GM21367 (cell line): ENCODE results near the gene WSCD1.

Experiments used
- ATAC-seq: cut with Tn5 transposase; IDR thresholded peaks from one replicate; pipeline ENCODE4 v1.9.1; 2021; ENCODE audit not compliant: unreplicated experiment

WSCD1 gene

GRCh38 chr17:6104956-6105648 lies 34.9 kb downstream of the WSCD1 start:
- no peak for ATAC-seq

GRCh38 chr17:6105649-6106007 lies 35.4 kb downstream of the WSCD1 start:
- ATAC-seq = no peak

DNA sequence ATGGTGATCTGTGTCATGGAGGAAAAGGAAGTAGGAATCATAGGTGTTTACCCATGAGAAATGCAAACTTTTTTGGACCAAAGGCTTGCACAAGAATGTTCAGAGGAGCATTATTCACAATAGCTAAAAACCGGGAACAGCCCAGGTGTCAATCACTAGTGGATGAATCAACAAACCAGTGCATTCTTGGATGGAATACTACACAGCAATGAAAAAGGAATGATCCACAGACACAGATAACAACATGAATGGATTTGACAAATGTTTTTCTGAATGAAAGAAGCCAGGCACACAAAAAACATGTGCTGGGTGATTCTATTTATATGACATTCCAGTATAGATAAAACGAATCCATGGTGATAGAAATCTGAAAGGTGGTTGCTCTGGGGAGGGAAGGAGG lies 36.0 kb downstream of the WSCD1 start:
- no peak for ATAC-seq

- ATAC-seq = no peak
These were observed 37.6 kb downstream of the WSCD1 start for GRCh38 chr17:6107791-6108190.

- ATAC-seq = no peak
These were observed 38.2 kb downstream of the WSCD1 start for GRCh38 chr17:6108382-6108781.

DNA sequence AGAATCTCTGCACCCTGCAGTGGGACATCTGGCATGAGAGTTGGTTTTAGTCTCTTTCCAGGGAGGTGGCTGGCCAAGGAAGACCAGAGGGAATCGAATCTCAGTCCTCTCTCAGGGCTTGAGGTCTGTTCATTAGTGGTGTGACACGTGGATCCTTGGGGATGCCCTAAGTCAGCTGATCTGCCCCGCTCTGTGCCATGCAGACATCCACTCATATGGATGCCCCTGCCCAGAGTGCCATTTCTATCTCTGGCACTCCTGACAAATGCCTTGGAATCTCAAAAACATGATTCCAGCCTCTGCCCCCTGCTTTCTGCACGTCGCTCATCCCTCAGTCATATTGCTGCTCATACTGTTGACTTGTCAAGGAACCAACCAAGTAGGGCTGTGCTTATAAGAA lies 38.8 kb downstream of the WSCD1 start:
- no peak for ATAC-seq

GRCh38 chr17:6109536-6109935 lies 39.4 kb downstream of the WSCD1 start:
- no peak for ATAC-seq

DNA sequence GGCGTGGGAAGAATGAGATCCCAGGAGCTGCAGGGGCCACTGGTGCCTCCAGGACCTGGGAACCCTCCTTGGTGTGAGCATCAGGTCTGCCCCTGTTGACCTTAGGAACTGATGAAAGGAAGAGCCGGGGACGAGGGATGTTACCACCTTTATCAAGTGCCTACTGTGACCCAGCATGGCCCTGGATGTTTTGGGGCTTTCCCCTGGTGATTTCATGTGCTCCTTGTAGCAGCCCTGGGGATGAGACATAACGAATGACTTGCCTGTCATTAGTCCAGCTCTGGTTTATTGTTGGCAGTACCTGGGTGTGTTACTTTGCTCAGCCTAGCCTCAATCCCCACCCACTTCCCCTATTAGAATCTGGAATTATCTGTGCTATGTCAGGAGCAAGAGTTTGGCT lies 39.9 kb downstream of the WSCD1 start:
- no peak for ATAC-seq

DNA sequence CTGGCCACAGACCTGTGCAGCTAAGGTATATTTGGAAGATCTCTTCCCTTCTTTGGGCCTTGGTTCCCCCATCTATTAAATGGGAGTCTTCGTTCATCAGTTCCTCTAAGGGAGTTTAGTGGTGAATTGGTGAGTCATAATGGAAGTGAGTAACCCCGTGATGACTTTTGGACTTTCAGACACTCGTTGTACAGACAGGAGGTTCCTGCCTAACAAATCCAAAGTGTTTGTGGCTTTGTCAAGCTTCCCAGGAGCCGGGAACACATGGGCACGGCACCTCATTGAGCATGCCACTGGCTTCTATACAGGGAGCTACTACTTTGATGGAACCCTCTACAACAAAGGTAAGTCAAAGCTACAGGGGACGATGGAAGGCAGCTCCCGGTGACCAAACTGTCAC lies 40.4 kb downstream of the WSCD1 start:
- ATAC-seq = no peak

GRCh38 chr17:6120351-6120750 lies 50.2 kb downstream of the WSCD1 start:
- no peak for ATAC-seq

GRCh38 chr17:6124856-6125255 lies 54.7 kb downstream of the WSCD1 start:
- ATAC-seq = no peak

DNA sequence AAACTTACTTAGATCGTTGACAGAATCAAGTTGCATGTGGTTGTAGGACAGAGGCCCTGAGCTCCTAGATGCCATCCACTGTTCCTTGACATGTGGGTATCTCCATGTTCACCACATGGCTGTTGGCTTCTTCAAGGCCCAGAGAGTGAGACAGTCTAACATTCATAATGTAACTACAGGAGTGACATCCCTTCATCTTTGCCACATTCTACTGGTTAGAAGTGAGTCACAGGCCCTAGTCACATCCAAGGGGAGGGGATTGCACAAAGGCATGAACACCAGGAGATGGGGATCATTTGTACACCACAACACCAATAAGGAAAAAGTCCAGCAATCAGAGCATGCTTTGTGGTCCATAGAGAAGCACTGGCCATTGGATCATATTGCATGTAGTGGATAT lies 56.6 kb downstream of the WSCD1 start:
- ATAC-seq = no peak

GRCh38 chr17:6134721-6135120 lies 64.5 kb downstream of the WSCD1 start:
- ATAC-seq = no peak

GRCh38 chr17:6135236-6135635 lies 65.1 kb downstream of the WSCD1 start:
- ATAC-seq = no peak

- ATAC-seq = no peak
These were observed 65.8 kb downstream of the WSCD1 start for GRCh38 chr17:6135996-6136395.

DNA sequence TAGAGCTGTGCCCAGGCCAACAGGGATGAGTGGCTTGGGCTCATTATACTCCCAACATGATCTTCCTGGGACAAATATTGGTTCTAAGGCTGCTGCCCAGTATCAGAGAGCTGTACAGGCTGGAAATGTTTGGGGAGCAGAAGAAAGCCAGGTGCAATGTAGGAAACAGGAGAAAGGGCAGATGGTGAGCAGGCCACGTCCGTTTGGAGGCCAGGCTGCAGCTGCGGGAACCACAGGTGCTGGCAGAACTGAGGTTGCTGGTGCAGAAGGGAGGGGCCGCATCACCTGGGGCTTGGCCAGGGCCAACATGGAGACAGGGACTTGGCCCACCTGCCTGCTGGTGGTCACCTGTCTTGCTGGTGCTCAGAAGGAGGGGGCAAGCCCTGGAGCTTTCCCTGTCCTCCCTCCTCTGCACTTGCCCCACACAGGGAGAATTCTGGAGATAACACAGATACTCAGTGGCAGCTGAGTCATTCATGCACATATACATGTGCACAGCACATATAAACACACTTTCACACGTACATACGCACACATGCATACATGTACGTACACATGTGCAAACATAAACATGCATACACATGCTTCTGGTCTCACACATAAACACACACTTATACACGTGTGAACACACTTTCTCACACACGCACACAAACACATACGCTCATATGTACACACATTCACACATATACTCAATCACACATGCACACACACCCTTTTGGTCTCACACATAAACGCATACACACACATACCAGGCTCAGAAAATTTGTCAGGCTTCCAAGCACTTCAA lies 67.7 kb downstream of the WSCD1 start:
- no peak for ATAC-seq

DNA sequence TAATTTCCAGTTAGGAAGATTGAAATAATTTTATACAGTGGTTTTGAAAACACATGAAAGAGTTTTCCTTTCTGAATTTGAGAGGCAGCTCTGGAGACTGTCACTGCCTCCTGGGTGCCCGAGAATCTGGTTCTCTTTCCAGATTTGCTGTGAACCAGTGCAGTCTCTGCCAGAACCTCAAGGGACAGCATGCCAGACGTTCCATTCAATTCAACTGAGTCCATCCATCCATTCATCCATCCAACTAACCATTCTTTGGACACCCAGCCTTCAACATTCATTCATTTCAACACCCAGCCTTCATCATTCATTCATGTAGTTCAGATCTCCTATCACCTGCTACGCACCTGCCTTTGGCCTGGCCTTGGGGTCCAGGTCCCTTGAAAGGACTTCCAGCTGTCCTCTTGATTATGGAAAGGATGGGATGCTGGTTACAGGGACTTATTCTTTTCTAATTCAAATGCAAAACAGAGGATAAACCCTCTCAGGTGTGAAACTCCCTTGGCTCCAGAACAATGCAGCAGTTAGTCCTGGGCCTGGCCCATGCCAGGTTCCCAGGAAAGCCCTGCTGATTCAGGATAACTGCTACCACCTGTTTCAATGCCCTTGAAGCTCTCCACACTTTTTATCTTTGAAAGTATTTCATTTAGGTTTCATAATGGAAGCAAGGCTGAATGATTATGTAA lies 68.7 kb downstream of the WSCD1 start:
- no peak for ATAC-seq

- ATAC-seq = no peak
These were observed 69.3 kb downstream of the WSCD1 start for GRCh38 chr17:6139447-6139832.

GRCh38 chr17:6140188-6140587 lies 70.0 kb downstream of the WSCD1 start:
- no peak for ATAC-seq

- ATAC-seq = no peak
These were observed 70.7 kb downstream of the WSCD1 start for GRCh38 chr17:6140728-6141330.

DNA sequence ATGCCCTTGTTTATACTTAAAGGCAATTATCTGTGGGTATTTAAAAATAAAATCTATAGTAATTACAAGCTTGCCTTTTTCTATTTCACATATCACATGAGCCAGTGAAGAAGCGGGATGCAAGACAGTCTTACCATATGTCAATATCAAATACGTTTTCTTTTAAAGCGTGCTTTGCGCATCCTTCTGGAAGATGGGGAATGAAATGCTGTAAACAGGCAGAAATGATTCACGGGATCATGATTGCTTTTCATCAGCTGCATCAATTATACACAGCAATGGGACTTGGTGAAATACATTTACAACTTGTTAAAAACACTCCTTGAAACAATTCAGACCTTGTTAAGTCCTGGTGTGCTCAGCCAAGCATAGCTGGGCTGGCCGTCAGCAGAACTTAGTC lies 72.5 kb downstream of the WSCD1 start:
- no peak for ATAC-seq

DNA sequence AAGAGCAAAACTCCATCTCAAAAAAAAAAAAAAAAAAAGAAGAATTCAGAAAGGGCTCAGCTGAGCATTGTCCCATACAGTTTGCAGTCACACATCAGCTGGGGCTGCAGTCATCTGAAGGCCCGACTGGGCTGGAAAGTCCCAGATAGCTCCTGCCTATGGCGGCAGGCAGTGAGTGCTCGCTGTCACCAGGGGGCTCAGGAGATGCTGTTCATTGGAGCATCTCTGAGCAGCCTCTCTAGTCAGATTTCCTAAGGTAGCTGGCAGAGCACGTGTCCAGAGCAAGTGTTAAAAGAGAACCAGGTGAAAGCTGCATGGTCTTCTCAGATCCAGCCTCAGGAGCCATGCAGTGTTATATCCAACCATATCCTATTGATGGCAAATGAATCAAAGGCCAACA lies 75.8 kb downstream of the WSCD1 start:
- ATAC-seq = no peak
